Stimulated activated CD8-positive, alpha-beta memory T cell treated with anti-CD3 and anti-CD28 coated beads, Interleukin-12 subunit alpha, Interleukin-12 subunit beta, amount 100 ng/mL, for 1 hour (primary cell): ENCODE measurements around the gene CHAC2.
"Not testable (repeated sequence)": the region's sequence is repeated elsewhere in the genome, so short reads cannot be mapped to it uniquely, and the experiment has no call there.

Source experiments
- DNase-seq: peaks from one replicate; pipeline ENCODE4 v3.0.0-alpha.2; 2020; ENCODE audit warnings: low read depth

Gene CHAC2

GRCh38 chr2:53778536-53779162 is 11.0 kb downstream of the CHAC2 start:
- DNase-seq = no peak

GRCh38 chr2:53780056-53780455 is 12.5 kb downstream of the CHAC2 start:
- no peak for DNase-seq

- DNase-seq = no peak
These were observed 15.1 kb downstream of the CHAC2 start for GRCh38 chr2:53782676-53783075.

GRCh38 chr2:53784436-53784835 is 16.8 kb downstream of the CHAC2 start:
- DNase-seq = no peak

- no peak for DNase-seq
These were observed 17.8 kb downstream of the CHAC2 start for GRCh38 chr2:53785366-53785765.

GRCh38 chr2:53786352-53786704 is 18.7 kb downstream of the CHAC2 start:
- DNase-seq = peak; percentile 9

GRCh38 chr2:53786705-53787613 is 19.4 kb downstream of the CHAC2 start, which contains the start of the genes ASB3 and ERLEC1:
TSS of gene ASB3 (minus strand) at chr2:53786953. CDS start at chr2:53765572, 21,381 bp downstream.
TSS of gene ERLEC1 (plus strand) at chr2:53787044. CDS start at chr2:53787211, 167 bp downstream.
- DNase-seq = peak; percentile 71

- peak; percentile 1 for DNase-seq
These were observed 20.1 kb downstream of the CHAC2 start for GRCh38 chr2:53787614-53788289.

- DNase-seq = no peak
These were observed 25.7 kb downstream of the CHAC2 start for GRCh38 chr2:53793261-53793660.

- DNase-seq = no peak
These were observed 26.2 kb downstream of the CHAC2 start for GRCh38 chr2:53793821-53794220.

GRCh38 chr2:53801547-53801946 is 33.9 kb downstream of the CHAC2 start:
- no peak for DNase-seq

GRCh38 chr2:53802617-53803151 is 35.1 kb downstream of the CHAC2 start:
- DNase-seq = no peak

- no peak for DNase-seq
These were observed 44.0 kb downstream of the CHAC2 start for GRCh38 chr2:53811601-53812000.

GRCh38 chr2:53813151-53813550 is 45.5 kb downstream of the CHAC2 start:
- no peak for DNase-seq

- DNase-seq = no peak
These were observed 51.3 kb downstream of the CHAC2 start for GRCh38 chr2:53818854-53819435.

GRCh38 chr2:53819634-53820033 is 52.0 kb downstream of the CHAC2 start:
- no peak for DNase-seq

- no peak for DNase-seq
These were observed 52.4 kb downstream of the CHAC2 start for GRCh38 chr2:53820048-53820447.

- DNase-seq = no peak
These were observed 53.1 kb downstream of the CHAC2 start for GRCh38 chr2:53820711-53821110.

GRCh38 chr2:53821810-53822209 is 54.2 kb downstream of the CHAC2 start:
- DNase-seq = no peak

GRCh38 chr2:53823639-53824038 is 56.0 kb downstream of the CHAC2 start:
- DNase-seq = not testable (repeated sequence)
